Measurements from ENCODE around the gene ANKLE1. TPM values are rescaled to one million over a fixed set of nuclear protein-coding genes. Genes with fewer than 3 reads are reported as not detected.

ANKLE1 gene
- total and polyA plus RNA-seq, 10 of the 15 experiments (the other 5 are each of a cell fraction or from before 2014, with no cell fraction given) = 2.2 to 17.9 (median 10.9) TPM

DNA sequence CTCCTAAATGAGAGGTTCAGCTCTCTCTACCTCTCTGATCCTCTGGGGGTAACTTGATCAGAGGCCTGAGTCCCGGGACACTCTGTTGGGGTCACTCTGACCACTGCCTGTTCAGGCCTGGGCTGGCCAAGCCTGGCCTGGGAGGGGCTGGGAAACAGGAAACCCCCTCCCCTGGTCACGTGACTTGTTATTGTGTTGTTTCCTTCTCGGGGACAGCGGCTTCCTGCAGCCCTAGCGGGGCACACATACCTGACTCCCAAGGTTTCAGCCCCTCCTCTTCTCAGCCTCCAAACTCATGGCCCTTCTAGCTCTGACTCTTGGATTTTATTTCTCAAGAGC lies 17.1 kb upstream of the ANKLE1 start, which contains the start of gene USHBP1 (continued):
- TF ChIP-seq, protein P1, sequence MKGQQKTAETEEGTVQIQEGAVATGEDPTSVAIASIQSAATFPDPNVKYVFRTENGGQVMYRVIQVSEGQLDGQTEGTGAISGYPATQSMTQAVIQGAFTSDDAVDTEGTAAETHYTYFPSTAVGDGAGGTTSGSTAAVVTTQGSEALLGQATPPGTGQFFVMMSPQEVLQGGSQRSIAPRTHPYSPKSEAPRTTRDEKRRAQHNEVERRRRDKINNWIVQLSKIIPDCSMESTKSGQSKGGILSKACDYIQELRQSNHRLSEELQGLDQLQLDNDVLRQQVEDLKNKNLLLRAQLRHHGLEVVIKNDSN (IDR thresholded peaks at IDR 0.05; ENCODE audit: borderline replicate concordance, extremely low read length, insufficient read depth, low read depth, low read length) = peak; percentile 74
- TF ChIP-seq, protein P2, sequence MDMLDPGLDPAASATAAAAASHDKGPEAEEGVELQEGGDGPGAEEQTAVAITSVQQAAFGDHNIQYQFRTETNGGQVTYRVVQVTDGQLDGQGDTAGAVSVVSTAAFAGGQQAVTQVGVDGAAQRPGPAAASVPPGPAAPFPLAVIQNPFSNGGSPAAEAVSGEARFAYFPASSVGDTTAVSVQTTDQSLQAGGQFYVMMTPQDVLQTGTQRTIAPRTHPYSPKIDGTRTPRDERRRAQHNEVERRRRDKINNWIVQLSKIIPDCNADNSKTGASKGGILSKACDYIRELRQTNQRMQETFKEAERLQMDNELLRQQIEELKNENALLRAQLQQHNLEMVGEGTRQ (IDR thresholded peaks at IDR 0.05; ENCODE audit: borderline replicate concordance, low read depth, low read length) = peak; percentile 24; the same call in 1 of the 2 replicates
- TF ChIP-seq, protein P3, sequence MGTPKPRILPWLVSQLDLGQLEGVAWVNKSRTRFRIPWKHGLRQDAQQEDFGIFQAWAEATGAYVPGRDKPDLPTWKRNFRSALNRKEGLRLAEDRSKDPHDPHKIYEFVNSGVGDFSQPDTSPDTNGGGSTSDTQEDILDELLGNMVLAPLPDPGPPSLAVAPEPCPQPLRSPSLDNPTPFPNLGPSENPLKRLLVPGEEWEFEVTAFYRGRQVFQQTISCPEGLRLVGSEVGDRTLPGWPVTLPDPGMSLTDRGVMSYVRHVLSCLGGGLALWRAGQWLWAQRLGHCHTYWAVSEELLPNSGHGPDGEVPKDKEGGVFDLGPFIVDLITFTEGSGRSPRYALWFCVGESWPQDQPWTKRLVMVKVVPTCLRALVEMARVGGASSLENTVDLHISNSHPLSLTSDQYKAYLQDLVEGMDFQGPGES (IDR thresholded peaks at IDR 0.05) = no peak
- TF ChIP-seq SREBF2 (IDR thresholded peaks at IDR 0.05; ENCODE audit: low read length) = no peak
- no peak for TF ChIP-seq MTA3 (IDR thresholded peaks at IDR 0.05; ENCODE audit: borderline replicate concordance, low read length)
- TF ChIP-seq NFIC (IDR thresholded peaks at IDR 0.05; ENCODE audit: low read depth, low read length) = no peak
- TF ChIP-seq NR2C2 (IDR thresholded peaks at IDR 0.05; ENCODE audit: borderline replicate concordance, control insufficient read depth, insufficient read length, low read depth) = no peak
- TF ChIP-seq EGR1 (IDR thresholded peaks at IDR 0.05; ENCODE audit: borderline replicate concordance in 1 of 2, low read depth in 2 of 2, low read length in 2 of 2) = no peak
- no peak for TF ChIP-seq CBFB (IDR thresholded peaks at IDR 0.05; ENCODE audit: low read depth)
- TF ChIP-seq, protein P4, sequence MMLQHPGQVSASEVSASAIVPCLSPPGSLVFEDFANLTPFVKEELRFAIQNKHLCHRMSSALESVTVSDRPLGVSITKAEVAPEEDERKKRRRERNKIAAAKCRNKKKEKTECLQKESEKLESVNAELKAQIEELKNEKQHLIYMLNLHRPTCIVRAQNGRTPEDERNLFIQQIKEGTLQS (IDR thresholded peaks at IDR 0.05; ENCODE audit: borderline replicate concordance, extremely low read depth, low read depth, low read length) = no peak
- TF ChIP-seq, protein P5, sequence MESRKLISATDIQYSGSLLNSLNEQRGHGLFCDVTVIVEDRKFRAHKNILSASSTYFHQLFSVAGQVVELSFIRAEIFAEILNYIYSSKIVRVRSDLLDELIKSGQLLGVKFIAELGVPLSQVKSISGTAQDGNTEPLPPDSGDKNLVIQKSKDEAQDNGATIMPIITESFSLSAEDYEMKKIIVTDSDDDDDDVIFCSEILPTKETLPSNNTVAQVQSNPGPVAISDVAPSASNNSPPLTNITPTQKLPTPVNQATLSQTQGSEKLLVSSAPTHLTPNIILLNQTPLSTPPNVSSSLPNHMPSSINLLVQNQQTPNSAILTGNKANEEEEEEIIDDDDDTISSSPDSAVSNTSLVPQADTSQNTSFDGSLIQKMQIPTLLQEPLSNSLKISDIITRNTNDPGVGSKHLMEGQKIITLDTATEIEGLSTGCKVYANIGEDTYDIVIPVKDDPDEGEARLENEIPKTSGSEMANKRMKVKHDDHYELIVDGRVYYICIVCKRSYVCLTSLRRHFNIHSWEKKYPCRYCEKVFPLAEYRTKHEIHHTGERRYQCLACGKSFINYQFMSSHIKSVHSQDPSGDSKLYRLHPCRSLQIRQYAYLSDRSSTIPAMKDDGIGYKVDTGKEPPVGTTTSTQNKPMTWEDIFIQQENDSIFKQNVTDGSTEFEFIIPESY (IDR thresholded peaks at IDR 0.05) = no peak
- peak; percentile 14 to 81; a peak in 2 of 4 replicates for TF ChIP-seq BHLHE40 (IDR thresholded peaks at IDR 0.05; ENCODE audit: borderline replicate concordance in 1 of 2, low read depth in 2 of 2, low read length in 1 of 2)
- TF ChIP-seq, protein P6, sequence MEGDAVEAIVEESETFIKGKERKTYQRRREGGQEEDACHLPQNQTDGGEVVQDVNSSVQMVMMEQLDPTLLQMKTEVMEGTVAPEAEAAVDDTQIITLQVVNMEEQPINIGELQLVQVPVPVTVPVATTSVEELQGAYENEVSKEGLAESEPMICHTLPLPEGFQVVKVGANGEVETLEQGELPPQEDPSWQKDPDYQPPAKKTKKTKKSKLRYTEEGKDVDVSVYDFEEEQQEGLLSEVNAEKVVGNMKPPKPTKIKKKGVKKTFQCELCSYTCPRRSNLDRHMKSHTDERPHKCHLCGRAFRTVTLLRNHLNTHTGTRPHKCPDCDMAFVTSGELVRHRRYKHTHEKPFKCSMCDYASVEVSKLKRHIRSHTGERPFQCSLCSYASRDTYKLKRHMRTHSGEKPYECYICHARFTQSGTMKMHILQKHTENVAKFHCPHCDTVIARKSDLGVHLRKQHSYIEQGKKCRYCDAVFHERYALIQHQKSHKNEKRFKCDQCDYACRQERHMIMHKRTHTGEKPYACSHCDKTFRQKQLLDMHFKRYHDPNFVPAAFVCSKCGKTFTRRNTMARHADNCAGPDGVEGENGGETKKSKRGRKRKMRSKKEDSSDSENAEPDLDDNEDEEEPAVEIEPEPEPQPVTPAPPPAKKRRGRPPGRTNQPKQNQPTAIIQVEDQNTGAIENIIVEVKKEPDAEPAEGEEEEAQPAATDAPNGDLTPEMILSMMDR (IDR thresholded peaks at IDR 0.05 in 2 of 3, conservative IDR thresholded peaks at IDR 0.05 in 1 of 3; ENCODE audit: control insufficient read depth in 2 of 3, extremely low read depth in 1 of 3, insufficient read depth in 1 of 3, low read depth in 3 of 3, low read length in 3 of 3) = no peak
- TF ChIP-seq SMAD1 (IDR thresholded peaks at IDR 0.05; ENCODE audit: low read depth, partially characterized antibody) = no peak
- no peak for TF ChIP-seq SRF (IDR thresholded peaks at IDR 0.05; ENCODE audit: low read depth in 2 of 2, low read length in 2 of 2)
- no peak for TF ChIP-seq NRF1 (conservative IDR thresholded peaks at IDR 0.05; ENCODE audit: low read depth, low read length)
- TF ChIP-seq RAD51 (IDR thresholded peaks at IDR 0.05) = peak; percentile 90
- no peak for TF ChIP-seq HDAC6 (IDR thresholded peaks at IDR 0.05; ENCODE audit: unreplicated experiment)
- no peak for TF ChIP-seq MYB (IDR thresholded peaks at IDR 0.05; ENCODE audit: borderline replicate concordance, low read depth, low read length)
- no peak for TF ChIP-seq MYC (IDR thresholded peaks at IDR 0.05; ENCODE audit: insufficient read depth, insufficient read length, insufficient replicate concordance, low read length, severe bottlenecking)

Measured in GM12878 (cell line).